ENCODE results near the gene GRIA4.

- no peak for TF ChIP-seq CTCF (IDR thresholded peaks at IDR 0.05)
- TF ChIP-seq POLR2A (IDR thresholded peaks at IDR 0.05): no peak
These were observed 249.0 kb downstream of the GRIA4 start for GRCh38 chr11:105858841-105859240.
